H1 (cell line): Measurements from ENCODE around the gene GPRIN1. TPM values are rescaled to one million over a fixed set of nuclear protein-coding genes. Genes with fewer than 3 reads are reported as not detected.
"Not testable (repeated sequence)": the region's sequence is repeated elsewhere in the genome, so short reads cannot be mapped to it uniquely, and the experiment has no call there.

Source experiments
- CTCF ChIA-PET: fragments of 300-600 bp; sonication (Branson Sonifier 250); formaldehyde crosslinking; loops from one replicate; lab custom pipeline; 2021; ENCODE audit not compliant: partially characterized antibody; lab: Charles Lee
- POLR2A ChIA-PET: fragments of 300-600 bp; sonication (Branson Sonifier 250); formaldehyde crosslinking; loops from one replicate; lab custom pipeline; 2021; ENCODE audit warnings: inconsistent platforms; ENCODE audit not compliant: partially characterized antibody; lab: Charles Lee
- DNase-seq, 2 experiments: peaks; one replicate each; pipeline versions ENCODE4 v3.0.0 to v3.0.0-alpha.2; 2010 to 2022; ENCODE audit warnings: low spot score in 2 of 2, low read depth in 1 of 2, mixed read lengths in 1 of 2
- FAIRE-seq: peaks from 2 replicates; lab custom pipeline; 2011; peaks lifted over from hg19 to GRCh38; lab: Jason Lieb, UNC
- H2AFZ ChIP-seq: 2 replicates; pipeline ENCODE4 v1.8.1; 2012; ENCODE audit warnings: low read length, inconsistent platforms
- H2AK5ac ChIP-seq: 2 replicates; pipeline ENCODE4 v1.6.1; 2013; ENCODE audit warnings: low read depth, low read length
- H2BK120ac ChIP-seq: replicated peaks from 2 replicates; pipeline ENCODE3; 2013; ENCODE audit warnings: low read depth, low read length, inconsistent platforms
- H2BK12ac ChIP-seq: 2 replicates; pipeline ENCODE4 v1.6.1; 2013; ENCODE audit warnings: low read depth, low read length
- H2BK15ac ChIP-seq: 2 replicates; pipeline ENCODE4 v1.6.1; 2013; ENCODE audit warnings: low read length
- H2BK20ac ChIP-seq: 2 replicates; pipeline ENCODE4 v1.6.1; 2013; ENCODE audit warnings: low read length
- H2BK5ac ChIP-seq: 2 replicates; pipeline ENCODE4 v1.6.1; 2013; ENCODE audit warnings: low read depth, low read length
- H3K14ac ChIP-seq: 2 replicates; pipeline ENCODE4 v1.6.1; 2013; ENCODE audit warnings: inconsistent platforms; ENCODE audit not compliant: insufficient read length
- H3K18ac ChIP-seq: 2 replicates; pipeline ENCODE4 v1.6.1; 2013; ENCODE audit warnings: low read length; ENCODE audit errors: extremely low read depth
- H3K23ac ChIP-seq: 2 replicates; pipeline ENCODE4 v1.6.1; 2013; ENCODE audit warnings: inconsistent platforms; ENCODE audit not compliant: insufficient read length
- H3K23me2 ChIP-seq: 2 replicates; pipeline ENCODE4 v1.6.1; 2013; ENCODE audit warnings: low read depth, low read length
- H3K27ac ChIP-seq: 2 replicates; pipeline ENCODE4 v1.6.1; 2011; ENCODE audit warnings: low read depth, low read length, inconsistent platforms
- H3K27me3 ChIP-seq, 4 experiments: replicated peaks in 1 of 4; 1 replicate in 1 of 4; 2 replicates in 3 of 4; pipeline versions ENCODE4 v1.6.1 to v1.8.1; 2011 to 2013; ENCODE audit warnings: low read length in 3 of 4, mild to moderate bottlenecking in 3 of 4, inconsistent platforms in 2 of 4, mixed read lengths in 2 of 4, moderate library complexity in 1 of 4; ENCODE audit not compliant: control insufficient read depth in 3 of 4, insufficient read depth in 3 of 4; ENCODE audit errors: extremely low read depth in 1 of 4
- H3K36me3 ChIP-seq, 4 experiments: 2 replicates each; pipeline versions ENCODE4 v1.6.1 to v1.8.1; 2011 to 2013; ENCODE audit warnings: mild to moderate bottlenecking in 4 of 4, low read length in 3 of 4, moderate library complexity in 2 of 4, control low read depth in 1 of 4, inconsistent platforms in 1 of 4; ENCODE audit not compliant: insufficient read depth in 4 of 4, control insufficient read depth in 2 of 4
- H3K4ac ChIP-seq: replicated peaks from 2 replicates; pipeline ENCODE3; 2013; ENCODE audit warnings: low read length, low read depth, mixed read lengths, inconsistent platforms; ENCODE audit not compliant: insufficient read length
- H3K4me1 ChIP-seq, 4 experiments: replicated peaks in 1 of 4; 1 replicate in 1 of 4; 2 replicates in 3 of 4; pipeline versions ENCODE4 v1.6.1 to v1.8.1; 2011 to 2013; ENCODE audit warnings: low read length in 3 of 4, inconsistent platforms in 2 of 4, mixed read lengths in 1 of 4; ENCODE audit not compliant: insufficient read depth in 4 of 4, control insufficient read depth in 3 of 4
- H3K4me2 ChIP-seq, 2 experiments: 2 replicates each; pipeline versions ENCODE4 v1.6.1 to v1.8.1; 2011 to 2013; ENCODE audit warnings: low read depth in 2 of 2, low read length in 2 of 2, control low read depth in 1 of 2, inconsistent platforms in 1 of 2, mild to moderate bottlenecking in 1 of 2; ENCODE audit not compliant: insufficient read depth in 1 of 2
- H3K4me3 ChIP-seq, 4 experiments: fragments of 200-600, 300-600 bp in 1 of 4; sonication (generic), shearing (Covaris generic), sonication (Bioruptor Twin) in 1 of 4; 2 replicates each; pipeline versions ENCODE4 v1.5.1 to v1.8.1; 2011 to 2016; ENCODE audit warnings: low read length in 4 of 4, low read depth in 3 of 4, control low read depth in 2 of 4, inconsistent platforms in 2 of 4, mild to moderate bottlenecking in 2 of 4, mixed read lengths in 1 of 4, moderate library complexity in 1 of 4; ENCODE audit not compliant: insufficient read depth in 2 of 4; ENCODE audit errors: extremely low read depth in 1 of 4
- H3K56ac ChIP-seq: replicated peaks from 2 replicates; pipeline ENCODE3; 2013; ENCODE audit warnings: low read depth, mild to moderate bottlenecking, mixed read lengths, low read length, inconsistent platforms; ENCODE audit not compliant: insufficient read length
- H3K79me1 ChIP-seq: 2 replicates; pipeline ENCODE4 v1.6.1; 2013; ENCODE audit warnings: low read depth, low read length, control low read depth
- H3K79me2 ChIP-seq, 2 experiments: 2 replicates each; pipeline versions ENCODE4 v1.6.1 to v1.8.1; 2012 to 2013; ENCODE audit warnings: low read length in 2 of 2, mild to moderate bottlenecking in 2 of 2, inconsistent platforms in 1 of 2; ENCODE audit not compliant: insufficient read depth in 2 of 2, control insufficient read depth in 1 of 2
- H3K9ac ChIP-seq, 4 experiments: replicated peaks in 1 of 4; 1 replicate in 1 of 4; 2 replicates in 3 of 4; pipeline versions ENCODE4 v1.6.1 to v1.8.1; 2011 to 2013; ENCODE audit warnings: low read depth in 3 of 4, low read length in 3 of 4, control low read depth in 2 of 4, mild to moderate bottlenecking in 2 of 4, moderate library complexity in 2 of 4, inconsistent platforms in 1 of 4; ENCODE audit errors: extremely low read depth in 1 of 4
- H3K9me3 ChIP-seq, 2 experiments: 2 replicates each; pipeline versions ENCODE4 v1.6.1 to v1.8.1; 2012 to 2013; ENCODE audit warnings: mild to moderate bottlenecking in 2 of 2, moderate library complexity in 2 of 2, control low read depth in 1 of 2, inconsistent platforms in 1 of 2, low read depth in 1 of 2, low read length in 1 of 2, mixed read lengths in 1 of 2; ENCODE audit not compliant: insufficient read depth in 2 of 2
- H4K20me1 ChIP-seq, 2 experiments: replicated peaks in 1 of 2; 2 replicates each; pipeline versions ENCODE3 to v1.8.1; 2011 to 2013; ENCODE audit warnings: inconsistent platforms in 2 of 2, low read length in 2 of 2, mild to moderate bottlenecking in 1 of 2; ENCODE audit not compliant: insufficient read depth in 2 of 2, control insufficient read depth in 1 of 2
- H4K5ac ChIP-seq: 2 replicates; pipeline ENCODE4 v1.6.1; 2013; ENCODE audit warnings: low read length, low read depth, mixed read lengths, inconsistent platforms; ENCODE audit not compliant: insufficient read length
- H4K8ac ChIP-seq: 2 replicates; pipeline ENCODE4 v1.8.0; 2013; ENCODE audit warnings: mild to moderate bottlenecking, moderate library complexity, low read length, inconsistent platforms; ENCODE audit not compliant: insufficient read depth; ENCODE audit errors: extremely low read depth
- H4K91ac ChIP-seq: replicated peaks from 2 replicates; pipeline ENCODE3; 2013; ENCODE audit warnings: low read length, mixed read lengths, inconsistent platforms; ENCODE audit not compliant: insufficient read length
- RNF2 ChIP-seq: fragments of 200-900, 300-1000 bp; sonication (generic); IDR thresholded peaks from 2 replicates; pipeline ENCODE4 v1.7.1; 2016; ENCODE audit warnings: borderline replicate concordance, low read depth, mild to moderate bottlenecking, antibody characterized with exemption, low read length; ENCODE audit not compliant: poor library complexity, severe bottlenecking; ENCODE audit errors: missing control alignments
- WGBS, 2 experiments: shearing (Covaris generic) in 1 of 2; methylation state at CpG; one replicate each; pipeline versions ENCODE4 v1.1.6 to v1.1.7; 2013 to 2015; ENCODE audit warnings: low lambda C conversion rate in 2 of 2, mixed read lengths in 2 of 2, inconsistent platforms in 1 of 2, low coverage in 1 of 2, missing lambda C conversion rate in 1 of 2; ENCODE audit not compliant: insufficient replicate concordance in 2 of 2, insufficient coverage in 1 of 2, insufficient read length in 1 of 2; ENCODE audit errors: extremely low coverage in 1 of 2, missing lambda C conversion rate in 1 of 2; 5-methylcytosine and 5-hydroxymethylcytosine counted together
- polyA plus RNA-seq, 7 experiments: library from polyadenylated mRNA; depleted of rRNA in 3 of 7; stranded (reverse) in 5 of 7; unstranded in 2 of 7; fragments of >200 nt in 5 of 7; fragments of 200-250 nt in 2 of 7; gene quantifications; 1 replicate in 5 of 7; 2 replicates in 1 of 7; 4 replicates in 1 of 7; pipeline versions ENCODE4 v1.2.1 to v1.2.3, GENCODE V29; 2011 to 2013; ENCODE audit warnings: missing spikeins in 2 of 7, mixed read lengths in 2 of 7
- total RNA-seq: library from RNA; stranded (reverse); fragmentation: NEBNext Ultra II Directional; extraction: Animal tissue kit (Norgen Biotek cat#: 25700); gene quantifications from 2 replicates; pipeline ENCODE4 v1.2.1, GENCODE V29; 2021

Gene GPRIN1
- total and polyA plus RNA-seq, 2 of the 8 experiments (the other 6 are each of a cell fraction or from before 2014, with no cell fraction given) = 3.3 to 12.0 TPM

- H4K8ac ChIP-seq, H3K9me3 ChIP-seq, H3K4me2 ChIP-seq, H3K9ac ChIP-seq, FAIRE-seq, H3K18ac ChIP-seq, H3K79me1 ChIP-seq, H2BK12ac ChIP-seq, H4K5ac ChIP-seq, H3K14ac ChIP-seq, H3K36me3 ChIP-seq, H3K79me2 ChIP-seq, H2BK120ac ChIP-seq, H2BK5ac ChIP-seq, CTCF ChIA-PET, DNase-seq, H2BK20ac ChIP-seq, H3K4ac ChIP-seq, H3K27ac ChIP-seq, H3K4me3 ChIP-seq, H3K4me1 ChIP-seq, H3K27me3 ChIP-seq, H2BK15ac ChIP-seq, H4K91ac ChIP-seq, H3K23ac ChIP-seq, POLR2A ChIA-PET, H2AFZ ChIP-seq: not testable (repeated sequence)
- Histone ChIP-seq H3K23me2 (peaks cover 19% of the 10 kb centered on the region; the same call in 1 of the 2 replicates), H4K20me1 (peaks cover 0 to 14% of the 10 kb centered on the region in 2 experiments), H3K56ac (peak overlapping the region; percentile 95), H2AK5ac (peak overlapping the region; percentile 95; the same call in 1 of the 2 replicates)
- peak; percentile 39 for TF ChIP-seq RNF2
- WGBS, 2 experiments = 58% methylated on average over 1 of the region's 2 CpGs; no CpG with 5 or more reads in 1 of the 2 experiments
Measured at GRCh38 chr5:176591667-176592066, 18.3 kb downstream of the GPRIN1 start.
